ENCODE data around the gene FOXQ1. TPM values are rescaled to one million over a fixed set of nuclear protein-coding genes. Genes with fewer than 3 reads are reported as not detected.

The FOXQ1 gene
- total and polyA plus RNA-seq, 2 of the 13 experiments (the other 11 are each of a cell fraction or from before 2014, with no cell fraction given) = 35.2 to 39.8 TPM

DNA sequence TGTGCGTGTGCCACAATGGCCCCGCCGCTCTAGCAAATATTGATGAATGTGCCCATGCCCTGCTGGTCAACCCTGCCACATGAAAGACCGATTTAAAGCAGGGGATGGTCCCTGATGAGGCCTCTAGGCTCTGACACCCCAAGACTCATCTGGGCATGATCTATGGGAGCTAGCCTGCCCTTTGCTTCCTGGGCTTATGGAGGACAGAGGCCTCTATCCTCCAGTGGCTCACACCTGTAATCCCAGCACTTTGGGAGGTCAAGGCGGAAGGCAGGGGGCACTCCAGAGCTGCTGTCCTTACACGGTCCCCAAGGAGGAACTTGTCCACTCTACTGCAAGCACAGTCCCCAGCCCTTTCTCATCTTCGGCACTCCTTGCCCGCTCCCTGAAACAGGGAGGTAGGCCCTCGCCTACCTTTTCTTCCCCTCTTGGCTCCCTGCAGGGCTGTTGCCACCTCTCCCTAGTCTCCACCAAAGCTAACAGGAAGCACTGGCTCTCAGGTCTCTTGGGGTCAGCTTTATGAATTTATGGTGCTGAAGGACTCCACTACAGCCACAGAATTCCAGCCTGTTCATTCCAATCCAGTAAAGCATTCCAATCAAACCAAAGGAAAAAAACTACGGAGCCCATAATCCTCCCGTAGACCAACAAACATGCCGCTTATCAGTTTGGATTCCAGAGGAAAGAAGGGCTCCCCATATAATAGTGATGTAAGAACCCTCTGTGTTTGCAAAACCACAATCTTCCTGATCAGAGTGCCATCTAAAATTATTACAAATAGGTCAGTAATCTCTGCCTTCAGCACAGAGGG, 48.7 kb upstream of the FOXQ1 start (continued):
- TF ChIP-seq, protein P1, sequence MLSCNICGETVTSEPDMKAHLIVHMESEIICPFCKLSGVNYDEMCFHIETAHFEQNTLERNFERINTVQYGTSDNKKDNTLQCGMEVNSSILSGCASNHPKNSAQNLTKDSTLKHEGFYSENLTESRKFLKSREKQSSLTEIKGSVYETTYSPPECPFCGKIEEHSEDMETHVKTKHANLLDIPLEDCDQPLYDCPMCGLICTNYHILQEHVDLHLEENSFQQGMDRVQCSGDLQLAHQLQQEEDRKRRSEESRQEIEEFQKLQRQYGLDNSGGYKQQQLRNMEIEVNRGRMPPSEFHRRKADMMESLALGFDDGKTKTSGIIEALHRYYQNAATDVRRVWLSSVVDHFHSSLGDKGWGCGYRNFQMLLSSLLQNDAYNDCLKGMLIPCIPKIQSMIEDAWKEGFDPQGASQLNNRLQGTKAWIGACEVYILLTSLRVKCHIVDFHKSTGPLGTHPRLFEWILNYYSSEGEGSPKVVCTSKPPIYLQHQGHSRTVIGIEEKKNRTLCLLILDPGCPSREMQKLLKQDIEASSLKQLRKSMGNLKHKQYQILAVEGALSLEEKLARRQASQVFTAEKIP (CRISPR knock-in tag; IDR thresholded peaks at IDR 0.05; ENCODE audit: borderline replicate concordance) = no peak
- TF ChIP-seq SRF (IDR thresholded peaks at IDR 0.05; ENCODE audit: low read depth, low read length) (peak; percentile 27; the same call in 1 of the 2 replicates), ESRRA (CRISPR knock-in tag; IDR thresholded peaks at IDR 0.05; ENCODE audit: low read depth) (0 out of 2 replicates have a peak, but pooled peaks have one; percentile 17), TCF12 (IDR thresholded peaks at IDR 0.05) (no peak), TCF12 (CRISPR knock-in tag; IDR thresholded peaks at IDR 0.05) (no peak), GATA4 (IDR thresholded peaks at IDR 0.05; ENCODE audit: borderline replicate concordance, low read depth) (peak; percentile 20; the same call in 1 of the 2 replicates), HOXA5 (CRISPR knock-in tag; IDR thresholded peaks at IDR 0.05) (peak; percentile 16; the same call in 1 of the 2 replicates), ZNF24 (IDR thresholded peaks at IDR 0.05) (no peak), ZNF589 (CRISPR knock-in tag; conservative IDR thresholded peaks at IDR 0.05) (no peak), RXRB (CRISPR knock-in tag; IDR thresholded peaks at IDR 0.05; ENCODE audit: borderline replicate concordance) (0 out of 2 replicates have a peak, but pooled peaks have one; percentile 67), STAG1 (CRISPR knock-in tag; IDR thresholded peaks at IDR 0.05) (peak; percentile 84)
- TF ChIP-seq, protein P2, sequence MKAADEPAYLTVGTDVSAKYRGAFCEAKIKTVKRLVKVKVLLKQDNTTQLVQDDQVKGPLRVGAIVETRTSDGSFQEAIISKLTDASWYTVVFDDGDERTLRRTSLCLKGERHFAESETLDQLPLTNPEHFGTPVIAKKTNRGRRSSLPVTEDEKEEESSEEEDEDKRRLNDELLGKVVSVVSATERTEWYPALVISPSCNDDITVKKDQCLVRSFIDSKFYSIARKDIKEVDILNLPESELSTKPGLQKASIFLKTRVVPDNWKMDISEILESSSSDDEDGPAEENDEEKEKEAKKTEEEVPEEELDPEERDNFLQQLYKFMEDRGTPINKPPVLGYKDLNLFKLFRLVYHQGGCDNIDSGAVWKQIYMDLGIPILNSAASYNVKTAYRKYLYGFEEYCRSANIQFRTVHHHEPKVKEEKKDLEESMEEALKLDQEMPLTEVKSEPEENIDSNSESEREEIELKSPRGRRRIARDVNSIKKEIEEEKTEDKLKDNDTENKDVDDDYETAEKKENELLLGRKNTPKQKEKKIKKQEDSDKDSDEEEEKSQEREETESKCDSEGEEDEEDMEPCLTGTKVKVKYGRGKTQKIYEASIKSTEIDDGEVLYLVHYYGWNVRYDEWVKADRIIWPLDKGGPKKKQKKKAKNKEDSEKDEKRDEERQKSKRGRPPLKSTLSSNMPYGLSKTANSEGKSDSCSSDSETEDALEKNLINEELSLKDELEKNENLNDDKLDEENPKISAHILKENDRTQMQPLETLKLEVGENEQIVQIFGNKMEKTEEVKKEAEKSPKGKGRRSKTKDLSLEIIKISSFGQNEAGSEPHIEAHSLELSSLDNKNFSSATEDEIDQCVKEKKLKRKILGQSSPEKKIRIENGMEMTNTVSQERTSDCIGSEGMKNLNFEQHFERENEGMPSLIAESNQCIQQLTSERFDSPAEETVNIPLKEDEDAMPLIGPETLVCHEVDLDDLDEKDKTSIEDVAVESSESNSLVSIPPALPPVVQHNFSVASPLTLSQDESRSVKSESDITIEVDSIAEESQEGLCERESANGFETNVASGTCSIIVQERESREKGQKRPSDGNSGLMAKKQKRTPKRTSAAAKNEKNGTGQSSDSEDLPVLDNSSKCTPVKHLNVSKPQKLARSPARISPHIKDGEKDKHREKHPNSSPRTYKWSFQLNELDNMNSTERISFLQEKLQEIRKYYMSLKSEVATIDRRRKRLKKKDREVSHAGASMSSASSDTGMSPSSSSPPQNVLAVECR (CRISPR knock-in tag; IDR thresholded peaks at IDR 0.05; ENCODE audit: borderline replicate concordance) = peak; percentile 55
- TF ChIP-seq, protein P3, sequence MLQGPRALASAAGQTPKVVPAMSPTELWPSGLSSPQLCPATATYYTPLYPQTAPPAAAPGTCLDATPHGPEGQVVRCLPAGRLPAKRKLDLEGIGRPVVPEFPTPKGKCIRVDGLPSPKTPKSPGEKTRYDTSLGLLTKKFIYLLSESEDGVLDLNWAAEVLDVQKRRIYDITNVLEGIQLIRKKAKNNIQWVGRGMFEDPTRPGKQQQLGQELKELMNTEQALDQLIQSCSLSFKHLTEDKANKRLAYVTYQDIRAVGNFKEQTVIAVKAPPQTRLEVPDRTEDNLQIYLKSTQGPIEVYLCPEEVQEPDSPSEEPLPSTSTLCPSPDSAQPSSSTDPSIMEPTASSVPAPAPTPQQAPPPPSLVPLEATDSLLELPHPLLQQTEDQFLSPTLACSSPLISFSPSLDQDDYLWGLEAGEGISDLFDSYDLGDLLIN (CRISPR knock-in tag; IDR thresholded peaks at IDR 0.05; ENCODE audit: borderline replicate concordance) = no peak
- TF ChIP-seq, protein P4, sequence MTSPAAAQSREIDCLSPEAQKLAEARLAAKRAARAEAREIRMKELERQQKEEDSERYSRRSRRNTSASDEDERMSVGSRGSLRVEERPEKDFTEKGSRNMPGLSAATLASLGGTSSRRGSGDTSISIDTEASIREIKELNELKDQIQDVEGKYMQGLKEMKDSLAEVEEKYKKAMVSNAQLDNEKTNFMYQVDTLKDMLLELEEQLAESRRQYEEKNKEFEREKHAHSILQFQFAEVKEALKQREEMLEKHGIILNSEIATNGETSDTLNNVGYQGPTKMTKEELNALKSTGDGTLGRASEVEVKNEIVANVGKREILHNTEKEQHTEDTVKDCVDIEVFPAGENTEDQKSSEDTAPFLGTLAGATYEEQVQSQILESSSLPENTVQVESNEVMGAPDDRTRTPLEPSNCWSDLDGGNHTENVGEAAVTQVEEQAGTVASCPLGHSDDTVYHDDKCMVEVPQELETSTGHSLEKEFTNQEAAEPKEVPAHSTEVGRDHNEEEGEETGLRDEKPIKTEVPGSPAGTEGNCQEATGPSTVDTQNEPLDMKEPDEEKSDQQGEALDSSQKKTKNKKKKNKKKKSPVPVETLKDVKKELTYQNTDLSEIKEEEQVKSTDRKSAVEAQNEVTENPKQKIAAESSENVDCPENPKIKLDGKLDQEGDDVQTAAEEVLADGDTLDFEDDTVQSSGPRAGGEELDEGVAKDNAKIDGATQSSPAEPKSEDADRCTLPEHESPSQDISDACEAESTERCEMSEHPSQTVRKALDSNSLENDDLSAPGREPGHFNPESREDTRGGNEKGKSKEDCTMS (CRISPR knock-in tag; conservative IDR thresholded peaks at IDR 0.05) = no peak
- TF ChIP-seq, protein P5, sequence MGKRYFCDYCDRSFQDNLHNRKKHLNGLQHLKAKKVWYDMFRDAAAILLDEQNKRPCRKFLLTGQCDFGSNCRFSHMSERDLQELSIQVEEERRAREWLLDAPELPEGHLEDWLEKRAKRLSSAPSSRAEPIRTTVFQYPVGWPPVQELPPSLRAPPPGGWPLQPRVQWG (CRISPR knock-in tag; IDR thresholded peaks at IDR 0.05; ENCODE audit: borderline replicate concordance, low read depth) = no peak
